ENCODE data around the gene PRKG1.

- no peak for TF ChIP-seq EZH2phosphoT487 (IDR thresholded peaks at IDR 0.05; ENCODE audit: insufficient read depth, low read depth)
- TF ChIP-seq EZH2 (IDR thresholded peaks at IDR 0.05; ENCODE audit: insufficient read depth, poor library complexity, severe bottlenecking), result no peak
Observed at GRCh38 chr10:51406581-51406980, 332.3 kb downstream of the PRKG1 start.

All from GM23248 (cell line).